Epithelial cell of prostate (primary cell): ENCODE measurements around the gene DHX58.

Source experiments
- DNase-seq: peaks from one replicate; pipeline ENCODE4 v3.0.0-alpha.2; 2011; ENCODE audit warnings: low read depth, low spot score
- H3K27ac ChIP-seq: fragments of 450-650 bp; 2 replicates; pipeline ENCODE4 v1.5.1; 2017; ENCODE audit warnings: mild to moderate bottlenecking

DHX58 gene

DNA sequence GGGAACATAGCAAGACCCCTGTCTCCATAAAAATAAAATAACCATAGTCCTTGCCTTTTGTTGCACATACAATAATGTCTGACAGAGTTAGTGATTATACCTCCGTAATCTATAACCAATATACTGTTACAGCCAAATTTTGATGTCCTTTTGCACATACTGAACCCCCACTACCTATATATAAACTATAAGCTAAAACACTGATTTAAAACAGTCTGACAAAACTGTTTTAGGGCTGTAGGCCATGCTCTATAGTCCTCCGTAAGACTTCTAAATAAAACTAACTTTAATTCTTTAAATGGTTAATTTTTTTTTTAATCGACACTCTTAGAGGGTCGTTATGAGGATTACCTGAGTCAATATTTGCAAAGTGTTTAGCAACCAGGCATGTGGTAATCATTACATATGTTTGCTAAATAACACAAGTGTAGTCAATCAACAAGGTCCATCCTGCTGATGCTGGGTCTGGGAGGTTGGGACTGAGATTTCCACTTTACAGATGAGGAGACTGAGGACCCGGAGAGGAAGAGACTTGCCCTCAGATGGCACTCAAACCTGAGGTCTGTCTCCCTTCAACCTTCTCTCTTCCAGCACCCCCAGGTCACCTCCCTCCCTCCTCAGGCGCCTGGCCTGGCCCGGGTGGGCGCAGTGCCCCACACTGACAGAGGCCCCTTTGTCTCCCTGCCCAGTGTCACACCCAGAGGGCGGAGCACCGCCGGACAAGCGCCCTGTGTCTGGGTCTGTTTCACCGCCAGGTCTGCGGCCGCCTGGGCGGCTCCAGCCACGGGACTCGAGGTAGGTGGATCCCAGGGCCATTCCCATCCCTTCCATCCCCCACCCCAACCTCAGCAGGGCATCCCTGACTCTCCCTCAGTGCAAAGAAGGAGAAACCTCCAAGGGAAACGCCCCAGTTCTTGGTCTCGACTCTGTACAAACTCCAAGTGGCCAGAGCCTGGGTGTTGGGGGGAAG, 24.5 kb downstream of the DHX58 start:
- DNase-seq, result no peak
- no peak overlapping the region for H3K27ac ChIP-seq

DNA sequence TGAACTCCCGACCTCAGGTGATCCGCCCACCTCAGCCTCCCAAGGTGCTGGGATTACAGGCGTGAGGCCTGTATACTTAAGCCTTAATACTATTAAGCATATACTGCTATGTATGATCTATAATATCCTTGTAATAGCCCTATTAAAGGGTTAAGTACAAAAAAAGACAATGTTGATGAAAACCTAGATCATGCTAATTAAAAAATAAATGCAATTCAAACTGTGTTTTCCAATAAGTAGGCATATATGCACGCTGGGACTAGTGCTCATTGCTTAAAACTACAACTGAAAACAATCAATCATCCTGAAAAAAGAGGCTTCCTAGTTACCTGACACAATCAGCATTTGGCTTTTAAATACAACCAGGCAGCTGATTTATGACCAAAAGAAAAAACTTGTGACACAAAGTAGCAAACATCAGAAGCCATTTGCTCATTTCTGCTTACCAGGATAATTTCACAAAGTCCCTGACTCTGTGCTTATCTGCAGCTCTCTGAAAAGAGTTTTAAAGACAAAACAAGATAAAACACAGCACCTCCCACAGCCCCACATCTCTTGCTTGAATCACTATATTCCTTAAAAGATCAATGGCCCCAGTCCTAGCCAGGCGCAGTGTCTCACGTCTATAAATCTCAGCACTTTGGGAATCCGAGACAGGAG, 25.3 kb downstream of the DHX58 start:
- no peak for DNase-seq
- no peak overlapping the region for H3K27ac ChIP-seq

GRCh38 chr17:42081516-42082129, 30.9 kb downstream of the DHX58 start:
- no peak for DNase-seq
- no peak overlapping the region for H3K27ac ChIP-seq

GRCh38 chr17:42079541-42079940, 33.0 kb downstream of the DHX58 start:
- no peak overlapping the region for H3K27ac ChIP-seq
- DNase-seq, result no peak

GRCh38 chr17:42078396-42079043, 34.0 kb downstream of the DHX58 start:
- no peak for DNase-seq
- no peak overlapping the region for H3K27ac ChIP-seq

DNA sequence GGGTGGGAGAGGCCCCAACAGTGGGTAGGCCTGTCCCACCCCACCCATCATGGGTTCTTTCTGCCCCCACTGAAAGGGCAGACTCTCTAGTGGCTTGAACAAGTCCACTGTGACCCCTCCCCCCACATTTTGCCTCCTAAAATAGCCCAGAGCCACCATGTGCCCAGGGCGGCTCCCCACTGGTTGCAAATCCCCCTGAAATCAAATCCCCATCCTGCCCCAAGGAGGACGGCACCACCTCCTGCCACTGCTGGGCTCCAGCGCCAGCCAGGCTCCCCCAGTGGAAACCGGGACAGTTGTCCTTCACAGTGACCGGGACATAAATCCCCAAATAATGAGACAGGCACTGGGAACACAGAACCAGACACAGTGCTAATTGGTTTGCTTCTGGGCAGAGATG, 34.8 kb downstream of the DHX58 start:
- no peak for DNase-seq
- no peak overlapping the region for H3K27ac ChIP-seq

GRCh38 chr17:42076797-42077559, 35.5 kb downstream of the DHX58 start:
- H3K27ac ChIP-seq, result no peak overlapping the region
- no peak for DNase-seq

DNA sequence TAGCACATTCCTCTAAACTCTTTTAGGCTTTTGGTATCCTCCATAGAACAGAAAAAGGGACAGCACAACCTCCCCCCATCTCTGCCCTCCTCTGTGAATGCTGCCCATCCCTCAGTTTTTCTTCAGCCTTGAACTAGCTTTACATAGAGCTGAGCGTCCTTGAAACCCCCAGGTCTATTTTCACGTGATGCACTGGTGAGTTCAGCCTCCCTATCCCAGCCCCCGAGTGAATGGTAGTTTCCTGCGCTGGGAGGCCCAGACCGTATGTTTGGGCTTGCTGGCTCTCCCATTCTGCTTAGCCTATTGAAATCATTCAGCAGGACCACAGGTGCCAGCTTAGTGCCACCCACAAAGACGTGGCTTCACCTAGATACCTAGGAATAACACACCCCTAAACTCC, 36.7 kb downstream of the DHX58 start:
- no peak overlapping the region for H3K27ac ChIP-seq
- no peak for DNase-seq

DNA sequence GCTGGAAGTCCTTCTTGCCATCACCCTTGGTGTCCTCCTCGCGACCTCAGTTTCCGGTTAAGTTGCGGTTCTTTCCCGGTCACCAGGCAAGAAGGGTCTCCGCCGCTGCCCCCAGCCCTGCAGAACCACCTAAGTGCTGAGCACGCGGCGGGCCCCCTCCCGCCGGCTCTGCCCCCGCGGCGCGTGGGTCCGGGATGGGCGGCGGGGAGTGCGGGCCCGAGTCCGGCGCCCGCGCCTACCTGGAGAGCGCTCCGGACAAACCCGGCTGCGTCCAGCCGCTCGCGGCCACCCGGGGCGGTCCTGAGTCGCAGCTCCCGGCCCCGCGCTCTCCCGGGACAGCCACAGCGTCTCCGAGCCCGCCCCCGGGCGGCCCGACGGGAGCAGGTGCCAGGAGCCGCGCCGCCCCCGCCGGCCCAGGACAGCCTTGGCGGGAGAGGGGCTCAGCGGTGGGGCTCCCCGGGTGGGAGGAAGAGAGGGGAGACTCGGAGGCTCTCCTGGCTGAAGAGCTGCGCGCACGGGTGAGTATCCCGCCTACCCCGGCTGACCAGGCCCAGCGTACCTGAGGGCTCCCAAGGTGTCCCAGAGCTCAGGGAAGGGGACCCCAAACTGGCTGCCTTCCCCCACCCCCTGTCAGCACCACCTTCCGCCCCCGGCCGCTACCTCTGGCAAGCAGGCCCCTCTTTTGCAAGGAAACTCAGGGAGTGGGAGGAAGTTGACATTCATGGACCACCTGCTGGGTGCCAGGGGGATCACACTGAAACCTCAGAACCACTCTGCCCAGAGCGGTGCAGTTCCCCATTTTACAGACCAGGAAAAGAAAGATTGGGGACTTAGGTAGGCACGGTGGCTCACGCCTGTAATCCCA, 40.0 kb downstream of the DHX58 start:
- no peak overlapping the region for H3K27ac ChIP-seq
- no peak for DNase-seq

DNA sequence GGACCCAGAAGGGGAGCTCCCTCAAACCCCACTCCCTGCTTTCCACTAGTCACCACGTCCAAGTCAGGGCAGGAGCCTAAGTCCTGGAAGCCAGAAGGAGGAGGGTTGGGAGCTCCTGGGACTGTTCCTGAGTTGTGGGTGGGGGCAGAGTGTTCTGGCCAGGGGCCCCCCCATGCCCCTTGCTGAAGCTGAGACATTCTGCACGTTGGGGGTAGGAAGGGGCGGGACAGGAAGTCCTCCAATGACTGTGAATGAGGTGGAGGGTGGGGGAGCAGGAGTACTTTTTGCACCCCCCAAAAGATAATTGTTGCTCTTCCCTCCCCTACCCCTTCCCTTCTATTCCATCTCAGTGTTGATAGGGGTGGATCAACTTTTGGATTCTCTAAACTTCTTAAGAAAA, 40.7 kb downstream of the DHX58 start:
- no peak for DNase-seq

GRCh38 chr17:42068979-42069378, 43.5 kb downstream of the DHX58 start:
- DNase-seq, result no peak

More for the DNA sequence above, 40.7 kb downstream of the DHX58 start:
- H3K27ac ChIP-seq, result no peak overlapping the region

GRCh38 chr17:42067371-42068091, 45.0 kb downstream of the DHX58 start:
- no peak for DNase-seq

More at GRCh38 chr17:42068979-42069378, 43.5 kb downstream of the DHX58 start:
- H3K27ac ChIP-seq, result no peak overlapping the region

DNA sequence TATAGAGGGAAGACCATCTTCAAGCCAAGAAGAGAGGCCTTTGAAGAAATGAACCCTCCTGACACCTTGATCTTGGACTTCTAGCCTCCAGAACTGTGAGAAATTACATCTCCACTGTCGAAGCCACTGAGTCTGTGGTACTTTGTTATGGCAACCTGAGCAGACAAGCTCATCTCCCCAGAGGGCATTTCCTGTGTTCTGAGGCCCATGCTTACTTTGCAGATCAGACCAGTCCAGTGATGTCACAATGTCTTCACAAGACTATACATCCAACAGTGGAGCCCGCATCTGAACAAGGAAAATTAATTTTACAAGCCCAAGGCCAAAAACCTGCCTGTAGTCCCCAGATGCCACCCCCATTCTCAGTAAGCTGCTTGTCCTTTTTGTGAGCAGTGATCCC, 47.3 kb downstream of the DHX58 start:
- no peak for DNase-seq
- H3K27ac ChIP-seq, result no peak overlapping the region

More at GRCh38 chr17:42067371-42068091, 45.0 kb downstream of the DHX58 start:
- H3K27ac ChIP-seq, result no peak overlapping the region

- no peak overlapping the region for H3K27ac ChIP-seq
- DNase-seq, result no peak
Observed at GRCh38 chr17:42062681-42063080, 49.8 kb downstream of the DHX58 start.

DNA sequence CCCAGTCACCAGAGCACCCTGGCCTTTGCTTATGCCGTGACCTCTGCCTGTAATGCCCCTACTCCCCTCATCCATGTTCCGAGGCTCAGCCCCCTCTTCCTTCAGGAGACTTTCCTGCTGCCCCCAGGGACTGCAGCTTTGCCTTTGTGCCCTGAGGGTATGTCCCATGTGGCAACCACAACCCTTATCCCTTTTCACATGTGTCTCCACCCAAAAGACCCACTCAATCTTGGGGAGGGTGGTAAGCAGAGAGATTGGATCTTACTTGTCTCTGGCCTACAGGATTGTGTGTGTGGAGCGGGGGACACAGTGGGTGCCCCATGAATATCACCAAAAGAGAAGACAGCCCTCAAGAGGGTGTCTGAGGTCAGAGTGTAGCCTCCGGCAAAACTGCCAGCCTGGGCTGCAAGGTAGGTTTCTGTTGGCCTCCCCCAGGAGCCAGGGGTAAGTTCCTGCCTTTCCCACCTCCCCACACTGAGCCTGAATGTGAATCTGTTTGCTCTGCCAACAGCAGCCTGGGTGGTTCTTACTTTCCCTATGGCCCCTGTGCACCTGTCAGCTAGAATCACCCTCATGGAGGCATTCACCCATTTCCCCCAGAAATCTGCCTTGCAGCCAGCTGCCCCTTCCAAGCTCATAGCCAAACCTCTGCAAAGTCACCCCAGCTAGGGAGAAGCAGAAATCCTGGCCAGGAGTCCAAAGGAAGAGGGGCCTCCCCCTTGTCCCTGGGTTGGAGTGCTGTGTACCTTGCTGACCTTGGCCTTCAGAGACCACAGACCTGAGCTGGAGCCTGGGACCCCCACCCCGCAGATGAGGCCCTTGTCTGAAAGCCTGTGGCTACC, 50.6 kb downstream of the DHX58 start:
- no peak for DNase-seq
- no peak overlapping the region for H3K27ac ChIP-seq

DNA sequence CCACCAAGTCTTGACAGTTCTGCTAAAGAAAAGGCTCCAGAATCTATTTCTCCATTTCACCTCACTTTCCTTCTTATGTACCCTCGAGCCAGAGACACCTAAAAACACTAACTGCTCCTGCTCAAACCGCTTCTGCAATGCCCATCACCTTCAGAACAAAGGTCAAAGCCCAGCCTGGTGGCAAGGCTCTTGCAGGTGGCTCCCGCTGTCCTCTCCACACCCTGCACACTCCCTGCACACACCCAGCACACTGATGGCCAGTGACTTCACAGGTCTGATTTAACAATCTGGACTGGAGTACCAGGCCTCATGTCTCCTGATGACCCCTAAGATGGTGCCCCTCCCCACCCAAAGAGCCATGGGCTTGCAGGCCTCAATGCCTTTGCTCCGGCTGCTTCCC, 52.3 kb downstream of the DHX58 start:
- H3K27ac ChIP-seq, result no peak overlapping the region

DNA sequence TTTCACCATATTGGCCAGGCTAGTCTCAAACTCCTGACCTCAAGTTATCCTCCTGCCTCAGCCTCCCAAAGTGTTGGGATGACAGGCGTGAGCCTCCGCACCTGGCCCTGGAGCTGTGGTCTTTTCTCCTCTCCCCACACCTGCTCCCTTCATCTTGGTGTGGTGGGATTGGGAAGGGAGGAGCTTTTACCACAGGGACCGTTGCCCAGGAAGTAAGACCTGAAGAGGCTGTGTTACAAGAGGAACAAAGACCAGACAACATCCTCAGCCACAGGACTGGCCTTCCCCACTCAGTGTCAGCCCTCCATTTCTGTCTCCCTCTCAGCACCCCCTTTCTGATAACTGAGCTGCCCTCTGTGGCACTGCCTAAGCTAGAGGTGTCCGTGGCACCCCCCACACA, 52.7 kb downstream of the DHX58 start:
- H3K27ac ChIP-seq, result no peak overlapping the region
- DNase-seq, result no peak

More for the DNA sequence above, 52.3 kb downstream of the DHX58 start:
- no peak for DNase-seq
